Measurements from ENCODE around the gene ORC4. TPM values are rescaled to one million over a fixed set of nuclear protein-coding genes. Genes with fewer than 3 reads are reported as not detected.

Gene ORC4
- total and polyA plus RNA-seq, 2 of the 8 experiments (the other 6 are each of a cell fraction or from before 2014, with no cell fraction given): 22.7 to 63.7 TPM

DNA sequence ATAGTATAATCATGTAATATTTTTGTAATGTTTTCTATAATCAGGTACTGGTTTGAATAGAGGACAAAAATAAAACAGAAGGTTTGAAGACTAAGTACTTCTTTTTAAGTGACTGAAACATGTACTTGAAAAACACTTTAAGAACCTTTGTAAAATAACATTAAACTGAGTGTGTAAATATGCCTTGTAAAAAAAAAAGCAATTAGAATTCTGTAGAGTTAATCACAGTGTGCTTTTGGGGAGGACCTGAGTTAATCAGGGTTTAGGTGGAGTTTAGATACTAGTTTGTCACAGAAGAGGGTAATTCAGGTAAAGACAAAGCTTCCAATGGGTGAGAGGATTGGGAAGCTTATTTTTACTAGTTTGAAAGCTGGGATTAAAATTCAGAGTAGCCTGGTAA, 10.6 kb upstream of the ORC4 start (continued):
- no peak for TF ChIP-seq RBBP5 (IDR thresholded peaks at IDR 0.05; ENCODE audit: borderline replicate concordance, low read depth, low read length)

All from H1 (cell line).